ENCODE data around the gene CDCA7L.

DNA sequence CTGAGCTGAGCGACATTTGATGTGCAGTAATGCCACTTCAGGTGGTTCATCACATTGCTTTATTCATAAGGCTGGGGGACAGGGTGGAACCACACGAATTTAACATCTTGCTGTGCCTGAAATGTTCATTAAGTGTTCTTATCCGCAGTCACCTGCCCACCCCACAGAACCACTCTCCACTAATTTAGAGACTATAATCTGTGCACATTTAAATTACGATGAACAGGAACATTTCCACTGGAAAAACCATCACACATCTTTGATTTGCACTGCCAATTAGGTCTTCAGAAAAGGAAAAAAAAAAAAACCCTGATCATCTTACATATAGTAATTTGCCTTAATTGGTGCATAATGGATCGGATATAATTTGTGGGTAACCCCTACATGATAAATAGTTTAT, 2.3 kb downstream of the CDCA7L start:
- TF ChIP-seq, protein P1, sequence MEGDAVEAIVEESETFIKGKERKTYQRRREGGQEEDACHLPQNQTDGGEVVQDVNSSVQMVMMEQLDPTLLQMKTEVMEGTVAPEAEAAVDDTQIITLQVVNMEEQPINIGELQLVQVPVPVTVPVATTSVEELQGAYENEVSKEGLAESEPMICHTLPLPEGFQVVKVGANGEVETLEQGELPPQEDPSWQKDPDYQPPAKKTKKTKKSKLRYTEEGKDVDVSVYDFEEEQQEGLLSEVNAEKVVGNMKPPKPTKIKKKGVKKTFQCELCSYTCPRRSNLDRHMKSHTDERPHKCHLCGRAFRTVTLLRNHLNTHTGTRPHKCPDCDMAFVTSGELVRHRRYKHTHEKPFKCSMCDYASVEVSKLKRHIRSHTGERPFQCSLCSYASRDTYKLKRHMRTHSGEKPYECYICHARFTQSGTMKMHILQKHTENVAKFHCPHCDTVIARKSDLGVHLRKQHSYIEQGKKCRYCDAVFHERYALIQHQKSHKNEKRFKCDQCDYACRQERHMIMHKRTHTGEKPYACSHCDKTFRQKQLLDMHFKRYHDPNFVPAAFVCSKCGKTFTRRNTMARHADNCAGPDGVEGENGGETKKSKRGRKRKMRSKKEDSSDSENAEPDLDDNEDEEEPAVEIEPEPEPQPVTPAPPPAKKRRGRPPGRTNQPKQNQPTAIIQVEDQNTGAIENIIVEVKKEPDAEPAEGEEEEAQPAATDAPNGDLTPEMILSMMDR (IDR thresholded peaks at IDR 0.05; ENCODE audit: low read depth, low read length): no peak
- no peak for TF ChIP-seq EZH2phosphoT487 (IDR thresholded peaks at IDR 0.05; ENCODE audit: low read depth)
